MCF 10A (cell line): ENCODE measurements around the gene OR10H4. TPM values are rescaled to one million over a fixed set of nuclear protein-coding genes. Genes with fewer than 3 reads are reported as not detected.

ENCODE experiments used
- BruUV-seq: library from RNA; stranded (reverse); fragments of 400-500 nt; replicated peaks from 2 replicates; lab custom pipeline; 2021; lab: Mats Ljungman, UMichigan
- CTCF ChIA-PET: fragments of 300-600 bp; sonication (Branson Sonifier 250); formaldehyde crosslinking; extraction: SDS; loops from one replicate; lab custom pipeline; 2021; ENCODE audit warnings: antibody characterized with exemption, inconsistent platforms; lab: Yijun Ruan, JAX
- POLR2A ChIA-PET: fragments of 300-600, 350-650 bp; sonication (Branson Sonifier 250); formaldehyde crosslinking; extraction: SDS; loops from one replicate; lab custom pipeline; 2020; ENCODE audit warnings: antibody characterized with exemption, inconsistent platforms; lab: Yijun Ruan, JAX
- DNase-seq: peaks from one replicate; pipeline ENCODE4 v3.0.0-alpha.2; 2018; ENCODE audit not compliant: unreplicated experiment
- H3K27ac Mint-ChIP-seq: one replicate; pipeline ENCODE4 v1.8.0; 2022; ENCODE audit warnings: mild to moderate bottlenecking, low read depth, mixed read lengths; ENCODE audit not compliant: unreplicated experiment
- H3K27me3 Mint-ChIP-seq: one replicate; pipeline ENCODE4 v1.8.0; 2022; ENCODE audit warnings: mixed read lengths; ENCODE audit not compliant: insufficient read depth, unreplicated experiment
- H3K36me3 Mint-ChIP-seq: one replicate; pipeline ENCODE4 v1.8.0; 2022; ENCODE audit warnings: mild to moderate bottlenecking, moderate library complexity, mixed read lengths; ENCODE audit not compliant: insufficient read depth, unreplicated experiment
- H3K4me1 Mint-ChIP-seq: one replicate; pipeline ENCODE4 v1.8.0; 2022; ENCODE audit warnings: mixed read lengths; ENCODE audit not compliant: insufficient read depth, unreplicated experiment
- H3K4me3 Mint-ChIP-seq: one replicate; pipeline ENCODE4 v1.8.0; 2022; ENCODE audit warnings: mild to moderate bottlenecking, moderate library complexity, mixed read lengths; ENCODE audit not compliant: unreplicated experiment
- H3K9me3 Mint-ChIP-seq: one replicate; pipeline ENCODE4 v1.8.0; 2022; ENCODE audit warnings: mixed read lengths; ENCODE audit not compliant: unreplicated experiment
- CTCF ChIP-seq: fragments of 200-600 bp; IDR thresholded peaks from one replicate; pipeline ENCODE4 v1.8.0; 2022; ENCODE audit warnings: antibody characterized with exemption, mild to moderate bottlenecking; ENCODE audit not compliant: unreplicated experiment
- intact Hi-C: fragments of 100-400 bp; cut with micrococcal nuclease; formaldehyde crosslinking; loops from 2 replicates; pipeline ENCODE4 v1.14.1; 2022
- total RNA-seq: library from RNA; stranded (reverse); gene quantifications from 2 replicates; pipeline ENCODE4 v1.2.3, GENCODE V29; 2022

OR10H4 gene
- total RNA-seq, 1 experiment from 2014 or later, result not detected

GRCh38 chr19:15986701-15987100 is 37.9 kb downstream of the OR10H4 start:
- TF ChIP-seq CTCF, result no peak
- BruUV-seq, result no TSS peak
- H3K4me1 Mint-ChIP-seq, result no peaks in the 10 kb centered on the region
- intact Hi-C loops, result no loop called here
- DNase-seq, result no peak
- H3K4me3 Mint-ChIP-seq, result no peak overlapping the region
- no peaks in the 10 kb centered on the region for H3K27me3 Mint-ChIP-seq
- H3K36me3 Mint-ChIP-seq, result no peaks in the 10 kb centered on the region
- ChIA-PET POLR2A (no interaction called here), CTCF (interaction anchor here (0.6 kb wide), 1 partner anchor 412 kb away, joined by 3 read pairs; no protein-coding TSS in a partner anchor)
- peaks cover 10% of the 10 kb centered on the region for H3K9me3 Mint-ChIP-seq
- no peak overlapping the region for H3K27ac Mint-ChIP-seq

GRCh38 chr19:15989889-15990288 is 41.1 kb downstream of the OR10H4 start:
- no peak for DNase-seq
- Mint-ChIP-seq H3K9me3 (peaks cover 17% of the 10 kb centered on the region), H3K4me3 (no peak overlapping the region), H3K27me3 (no peaks in the 10 kb centered on the region), H3K36me3 (no peaks in the 10 kb centered on the region), H3K4me1 (no peaks in the 10 kb centered on the region), H3K27ac (no peak overlapping the region)
- TF ChIP-seq CTCF, result no peak
- POLR2A ChIA-PET, result no interaction called here
- intact Hi-C loops, result no loop called here
- no TSS peak for BruUV-seq
- CTCF ChIA-PET, result no interaction called here

- no peak overlapping the region for H3K27ac Mint-ChIP-seq
- H3K36me3 Mint-ChIP-seq, result no peaks in the 10 kb centered on the region
- no peak for DNase-seq
- no peak for TF ChIP-seq CTCF
- CTCF ChIA-PET, result interaction anchor here (0.7 to 1.1 kb wide), 2 partner anchors 14 to 170 kb away, joined by 3 read pairs; no protein-coding TSS in a partner anchor
- H3K4me3 Mint-ChIP-seq, result no peak overlapping the region
- no peaks in the 10 kb centered on the region for H3K27me3 Mint-ChIP-seq
- no TSS peak for BruUV-seq
- POLR2A ChIA-PET, result no interaction called here
- H3K4me1 Mint-ChIP-seq, result no peaks in the 10 kb centered on the region
- intact Hi-C loops, result no loop called here
- H3K9me3 Mint-ChIP-seq, result peaks cover 19% of the 10 kb centered on the region
Measured at GRCh38 chr19:15991602-15992001, 42.8 kb downstream of the OR10H4 start.

GRCh38 chr19:15992014-15992413 is 43.2 kb downstream of the OR10H4 start:
- Mint-ChIP-seq H3K27ac (no peak overlapping the region), H3K4me1 (no peaks in the 10 kb centered on the region), H3K4me3 (no peak overlapping the region), H3K36me3 (no peaks in the 10 kb centered on the region), H3K9me3 (peaks cover 19% of the 10 kb centered on the region), H3K27me3 (no peaks in the 10 kb centered on the region)
- intact Hi-C loops, result no loop called here
- no peak for TF ChIP-seq CTCF
- BruUV-seq, result no TSS peak
- DNase-seq, result no peak
- ChIA-PET CTCF (interaction anchor here (0.7 to 1.1 kb wide), 2 partner anchors 14 to 169 kb away, joined by 3 read pairs; no protein-coding TSS in a partner anchor), POLR2A (no interaction called here)
